A549 treated with Hydrocortisone at 1 μM for 4 hours (cell line): ENCODE data around the gene PALS2. TPM values are rescaled to one million over a fixed set of nuclear protein-coding genes. Genes with fewer than 3 reads are reported as not detected.

Experiments
- total RNA-seq: library from RNA; stranded (reverse); fragments of 200-300 nt; extraction: Qiagen RNA extraction; gene quantifications from 5 replicates; pipeline ENCODE4 v1.2.3, GENCODE V29; 2022

Gene PALS2
- 17.9 to 26.5 TPM (median 19.4 TPM) in 5 replicates for total RNA-seq

GRCh38 chr7:24572997-24573553, at the start of gene PALS2:
TSS of gene PALS2 (plus strand) at chr7:24573452. CDS start at chr7:24623668, 50,216 bp downstream.

Other genes starting within 250 kb of the PALS2 start
- 35.8 to 52.7 TPM (median 45.8 TPM) in 5 replicates for gene GSDME, start 184.0 kb downstream of the PALS2 start, total RNA-seq